Fibroblast of lung (primary cell): ENCODE data around the gene ARGLU1.

ENCODE experiments used
- EZH2 ChIP-seq: IDR thresholded peaks from 2 replicates; pipeline ENCODE4 v1.5.1; 2012; ENCODE audit warnings: low read length, control low read depth, mild to moderate bottlenecking; ENCODE audit errors: missing control alignments
- TF ChIP-seq, protein P1 (sequence below), 2 donors: IDR thresholded peaks in 1 of 2; conservative IDR thresholded peaks in 1 of 2; 1 replicate in 1 of 2; 2 replicates in 1 of 2; pipeline ENCODE4 v1.5.1; 2011 to 2012; ENCODE audit warnings: low read length in 2 of 2, control low read depth in 1 of 2, inconsistent platforms in 1 of 2, low read depth in 1 of 2, mild to moderate bottlenecking in 1 of 2

DNA sequence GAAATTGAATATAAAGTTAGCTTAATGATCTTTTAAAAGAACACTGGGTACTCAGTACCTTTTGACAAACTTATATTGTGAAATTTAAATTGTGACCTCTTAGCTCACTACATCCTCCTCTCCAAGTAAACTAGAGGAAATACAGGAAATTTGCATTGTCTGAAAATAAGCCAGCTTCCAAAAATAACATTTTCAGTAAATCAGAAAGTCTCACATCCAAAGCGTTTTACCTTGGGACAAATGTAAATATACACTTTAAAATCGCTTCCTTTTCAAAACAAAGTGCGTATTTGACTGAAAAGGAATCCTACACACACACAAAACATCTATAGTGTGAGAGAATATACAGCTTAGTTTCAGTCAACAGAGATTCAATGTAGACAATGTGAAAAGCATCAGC, 30.4 kb downstream of the ARGLU1 start:
- TF ChIP-seq, protein P1, sequence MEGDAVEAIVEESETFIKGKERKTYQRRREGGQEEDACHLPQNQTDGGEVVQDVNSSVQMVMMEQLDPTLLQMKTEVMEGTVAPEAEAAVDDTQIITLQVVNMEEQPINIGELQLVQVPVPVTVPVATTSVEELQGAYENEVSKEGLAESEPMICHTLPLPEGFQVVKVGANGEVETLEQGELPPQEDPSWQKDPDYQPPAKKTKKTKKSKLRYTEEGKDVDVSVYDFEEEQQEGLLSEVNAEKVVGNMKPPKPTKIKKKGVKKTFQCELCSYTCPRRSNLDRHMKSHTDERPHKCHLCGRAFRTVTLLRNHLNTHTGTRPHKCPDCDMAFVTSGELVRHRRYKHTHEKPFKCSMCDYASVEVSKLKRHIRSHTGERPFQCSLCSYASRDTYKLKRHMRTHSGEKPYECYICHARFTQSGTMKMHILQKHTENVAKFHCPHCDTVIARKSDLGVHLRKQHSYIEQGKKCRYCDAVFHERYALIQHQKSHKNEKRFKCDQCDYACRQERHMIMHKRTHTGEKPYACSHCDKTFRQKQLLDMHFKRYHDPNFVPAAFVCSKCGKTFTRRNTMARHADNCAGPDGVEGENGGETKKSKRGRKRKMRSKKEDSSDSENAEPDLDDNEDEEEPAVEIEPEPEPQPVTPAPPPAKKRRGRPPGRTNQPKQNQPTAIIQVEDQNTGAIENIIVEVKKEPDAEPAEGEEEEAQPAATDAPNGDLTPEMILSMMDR (conservative IDR thresholded peaks at IDR 0.05 in 1 of 2, IDR thresholded peaks at IDR 0.05 in 1 of 2; ENCODE audit: low read depth in 1 of 2, low read length in 2 of 2): no peak
- TF ChIP-seq EZH2: no peak
